OCI-LY7 (cell line): ENCODE measurements around the gene ZDHHC14.

Experiments used
- CTCF ChIP-seq: fragments of 200-600 bp; sonication (generic); conservative IDR thresholded peaks from 2 replicates; pipeline ENCODE4 v1.5.1; 2014; ENCODE audit warnings: mild to moderate bottlenecking, antibody characterized with exemption, low read length, moderate library complexity, mixed read lengths
- EZH2phosphoT487 ChIP-seq: fragments of 200-600 bp; sonication (generic); IDR thresholded peaks from 2 replicates; pipeline ENCODE4 v1.6.1; 2018; ENCODE audit warnings: low read depth, borderline replicate concordance, mild to moderate bottlenecking, mixed run types, antibody characterized with exemption, low read length, moderate library complexity, mixed read lengths

GRCh38 chr6:157614026-157614568 is 233.1 kb downstream of the ZDHHC14 start:
- TF ChIP-seq CTCF (peak; percentile 43; the same call in 1 of the 2 replicates), EZH2phosphoT487 (no peak)
